Activated B cell treated with CpG ODN at 0.5 μM for 24 hours (primary cell): ENCODE measurements around the gene GALT. TPM values are rescaled to one million over a fixed set of nuclear protein-coding genes. Genes with fewer than 3 reads are reported as not detected.

Experiments
- ATAC-seq: fragments of 200-7000 bp; cut with Tn5 transposase; one replicate; pipeline ENCODE4 v1.10.0; 2021; ENCODE audit warnings: low read depth, mild to moderate bottlenecking, moderate library complexity
- CTCF ChIA-PET: fragments of 350-600 bp; sonication (Branson Sonifier 250); formaldehyde crosslinking; loops from one replicate; lab custom pipeline; 2021; ENCODE audit warnings: antibody characterized with exemption; lab: Charles Lee
- POLR2A ChIA-PET: fragments of 350-600 bp; sonication (Branson Sonifier 250); formaldehyde crosslinking; loops from one replicate; lab custom pipeline; 2021; ENCODE audit warnings: antibody characterized with exemption; lab: Charles Lee
- DNase-seq: peaks from one replicate; pipeline ENCODE4 v3.0.0; 2022
- H3K27ac Mint-ChIP-seq: one replicate; pipeline ENCODE4 v1.8.0; 2020; ENCODE audit warnings: mixed read lengths
- H3K27me3 Mint-ChIP-seq: one replicate; pipeline ENCODE4 v1.8.0; 2021; ENCODE audit warnings: mixed read lengths
- H3K36me3 Mint-ChIP-seq: one replicate; pipeline ENCODE4 v1.8.0; 2021; ENCODE audit warnings: low read depth, mixed read lengths
- H3K4me1 Mint-ChIP-seq: one replicate; pipeline ENCODE4 v1.8.0; 2021; ENCODE audit warnings: mixed read lengths
- H3K4me3 Mint-ChIP-seq: one replicate; pipeline ENCODE4 v1.8.0; 2020; ENCODE audit warnings: mild to moderate bottlenecking, mixed read lengths
- H3K9me3 Mint-ChIP-seq: one replicate; pipeline ENCODE4 v1.8.0; 2020; ENCODE audit warnings: mixed read lengths
- CTCF ChIP-seq: fragments of 200-600 bp; IDR thresholded peaks from one replicate; pipeline ENCODE4 v1.8.0; 2022; ENCODE audit warnings: antibody characterized with exemption, mild to moderate bottlenecking
- intact Hi-C: fragments of 100-400 bp; cut with micrococcal nuclease; formaldehyde crosslinking; loops from one replicate; pipeline ENCODE4 v1.15.1; 2024
- total RNA-seq: library from RNA; stranded (reverse); gene quantifications from 2 replicates; pipeline ENCODE4 v1.2.3, GENCODE V29; 2022

GALT gene
- 55.9 and 62.5 TPM in 2 replicates for total RNA-seq

GRCh38 chr9:34646211-34647083 lies at the start of gene GALT:
TSS of gene GALT (plus strand) at chr9:34646675. CDS start at chr9:34646705, 30 bp downstream.
- no peaks in the 10 kb centered on the region for H3K9me3 Mint-ChIP-seq
- CTCF ChIA-PET = interaction anchor here (0.7 to 3.4 kb wide), 9 partner anchors 9 to 56 kb away, joined by 3 to 24 read pairs (median 8); partner anchors contain the start of genes ARID3C, CCL27, DCTN3 and SIGMAR1
- H3K27me3 Mint-ChIP-seq = no peaks in the 10 kb centered on the region
- intact Hi-C loops = loop anchor here (1.0 to 5.0 kb wide), 6 partner anchors 9 to 466 kb away; partner anchors contain the start of genes DCTN3, RPP25L and SIGMAR1
- peak within 1 kb of the TSS; percentile 92 for H3K4me3 Mint-ChIP-seq
- H3K36me3 Mint-ChIP-seq = peaks cover 32% of the 10 kb centered on the region
- DNase-seq (peak; percentile 96), ATAC-seq (peak; percentile 96)
- POLR2A ChIA-PET = interaction anchor here (0.6 to 3.4 kb wide), 9 partner anchors 9 to 598 kb away, joined by 3 to 44 read pairs (median 8); partner anchors contain the start of genes DCTN3, RPP25L, SIGMAR1 and UBAP2
- peak within 1 kb of the TSS; percentile 80 for H3K27ac Mint-ChIP-seq
- H3K4me1 Mint-ChIP-seq = peaks cover 25% of the 10 kb centered on the region
- TF ChIP-seq CTCF = no peak

GRCh38 chr9:34599546-34599945 lies 46.9 kb upstream of the GALT start:
- Mint-ChIP-seq H3K4me3 (no peak overlapping the region), H3K36me3 (no peaks in the 10 kb centered on the region), H3K4me1 (no peaks in the 10 kb centered on the region), H3K27ac (no peak overlapping the region), H3K9me3 (no peaks in the 10 kb centered on the region), H3K27me3 (peaks cover 28% of the 10 kb centered on the region)
- intact Hi-C loops = no loop called here
- ATAC-seq (no peak), DNase-seq (no peak)
- CTCF ChIA-PET = interaction anchor here (1.4 kb wide), 1 partner anchor 196 kb away, joined by 3 read pairs; no protein-coding TSS in a partner anchor
- no peak for TF ChIP-seq CTCF
- POLR2A ChIA-PET = no interaction called here

GRCh38 chr9:34600908-34601307 lies 45.6 kb upstream of the GALT start:
- ChIA-PET POLR2A (no interaction called here), CTCF (interaction anchor here (0.9 to 1.1 kb wide), 2 partner anchors 33 to 222 kb away, joined by 3 to 4 read pairs; no protein-coding TSS in a partner anchor)
- Mint-ChIP-seq H3K4me1 (no peaks in the 10 kb centered on the region), H3K27me3 (peaks cover 21% of the 10 kb centered on the region), H3K36me3 (no peaks in the 10 kb centered on the region), H3K9me3 (no peaks in the 10 kb centered on the region), H3K27ac (no peak overlapping the region), H3K4me3 (no peak overlapping the region)
- no peak for DNase-seq
- no peak for TF ChIP-seq CTCF
- no peak for ATAC-seq
- intact Hi-C loops = loop anchor here (5.0 kb wide), 1 partner anchor 984 kb away; no protein-coding TSS in a partner anchor

- POLR2A ChIA-PET = no interaction called here
- no peaks in the 10 kb centered on the region for H3K4me1 Mint-ChIP-seq
- H3K27ac Mint-ChIP-seq = peak overlapping the region; percentile 16
- no peaks in the 10 kb centered on the region for H3K36me3 Mint-ChIP-seq
- no peak overlapping the region for H3K4me3 Mint-ChIP-seq
- CTCF ChIA-PET = interaction anchor here (1.0 to 2.1 kb wide), 4 partner anchors 11 to 198 kb away, joined by 3 to 18 read pairs (median 9); no protein-coding TSS in a partner anchor
- no peak for TF ChIP-seq CTCF
- no peaks in the 10 kb centered on the region for H3K9me3 Mint-ChIP-seq
- DNase-seq = no peak
- no peak for ATAC-seq
- H3K27me3 Mint-ChIP-seq = peaks cover 12% of the 10 kb centered on the region
- intact Hi-C loops = loop anchor here (2.0 to 5.0 kb wide), 2 partner anchors 345 to 985 kb away; no protein-coding TSS in a partner anchor
Measured at GRCh38 chr9:34601937-34602573, 44.4 kb upstream of the GALT start.
